ENCODE results near the gene ENO3.

GRCh38 chr17:4958102-4958501, 7.2 kb downstream of the ENO3 start:
- no peak for TF ChIP-seq CTCF (conservative IDR thresholded peaks at IDR 0.05; ENCODE audit: low read length)
- no peak for TF ChIP-seq EZH2phosphoT487 (IDR thresholded peaks at IDR 0.05; ENCODE audit: borderline replicate concordance, low read depth, low read length)

All from OCI-LY7 (cell line).